ENCODE measurements around the gene ST7. TPM values are rescaled to one million over a fixed set of nuclear protein-coding genes. Genes with fewer than 3 reads are reported as not detected.

Gene ST7
- total and polyA plus RNA-seq, 2 of the 8 experiments (the other 6 are each of a cell fraction or from before 2014, with no cell fraction given) = 16.3 to 18.0 TPM

DNA sequence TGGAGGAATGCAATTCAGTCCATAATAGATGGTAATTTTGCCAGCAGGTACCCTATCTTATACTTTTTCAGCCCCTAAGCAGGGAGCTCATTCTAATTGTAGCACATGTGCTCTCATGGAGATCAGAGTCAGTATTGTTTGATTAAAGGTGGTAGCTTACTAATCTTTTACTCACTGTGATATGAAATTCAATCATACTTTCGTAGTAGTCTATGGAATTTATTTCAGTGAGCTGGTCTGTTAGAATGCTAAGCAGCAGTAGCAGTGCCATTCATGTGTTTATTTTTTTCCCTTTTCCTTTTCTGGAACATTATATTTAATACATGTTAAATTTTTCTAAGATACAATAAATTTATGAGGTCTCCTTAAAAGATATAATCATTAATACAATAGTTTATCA, 109.0 kb downstream of the ST7 start:
- Histone ChIP-seq H4K20me1 (replicated peaks in 1 of 2; ENCODE audit: control insufficient read depth in 1 of 2, insufficient read depth in 2 of 2, low read length in 2 of 2) (no peaks in the 10 kb centered on the region), H2BK5ac (ENCODE audit: low read depth, low read length) (no peak overlapping the region), H2BK120ac (replicated peaks; ENCODE audit: low read depth, low read length) (no peak overlapping the region), H2BK15ac (ENCODE audit: low read length) (no peak overlapping the region), H3K9me3 (ENCODE audit: insufficient read depth in 2 of 2, low read depth in 1 of 2, low read length in 1 of 2) (no peaks in the 10 kb centered on the region), H3K79me1 (ENCODE audit: low read depth, low read length) (no peaks in the 10 kb centered on the region), H4K5ac (ENCODE audit: insufficient read length, low read depth, low read length) (no peak overlapping the region), H3K79me2 (ENCODE audit: control insufficient read depth in 1 of 2, insufficient read depth in 2 of 2, low read length in 2 of 2) (no peaks in the 10 kb centered on the region; a peak in 1 of 4 replicates), H3K18ac (ENCODE audit: extremely low read depth, low read length) (no peak overlapping the region), H4K8ac (ENCODE audit: extremely low read depth, insufficient read depth, low read length) (no peak overlapping the region), H4K91ac (replicated peaks; ENCODE audit: insufficient read length, low read length) (no peak overlapping the region), H3K27me3 (replicated peaks in 1 of 4; ENCODE audit: control insufficient read depth in 3 of 4, extremely low read depth in 1 of 4, insufficient read depth in 3 of 4, low read length in 3 of 4) (no peaks in the 10 kb centered on the region), H2AK5ac (ENCODE audit: low read depth, low read length) (no peak overlapping the region), H3K27ac (ENCODE audit: low read depth, low read length) (no peak overlapping the region), H3K23me2 (ENCODE audit: low read depth, low read length) (no peaks in the 10 kb centered on the region; the same call in 1 of the 2 replicates), H3K4ac (replicated peaks; ENCODE audit: insufficient read length, low read depth, low read length) (no peak overlapping the region), H3K4me1 (replicated peaks in 1 of 4; ENCODE audit: control insufficient read depth in 3 of 4, insufficient read depth in 4 of 4, low read length in 3 of 4) (peaks cover 0 to 5% (median 2%) of the 10 kb centered on the region in 4 experiments; a peak in 2 of 7 replicates), H3K56ac (replicated peaks; ENCODE audit: insufficient read length, low read depth, low read length) (no peak overlapping the region), H3K9ac (replicated peaks in 1 of 4; ENCODE audit: extremely low read depth in 1 of 4, low read depth in 3 of 4, low read length in 3 of 4) (no peak overlapping the region), H3K23ac (ENCODE audit: insufficient read length) (no peak overlapping the region), H2AFZ (ENCODE audit: low read length) (no peak overlapping the region), H2BK20ac (ENCODE audit: low read length) (no peak overlapping the region), H3K4me3 (ENCODE audit: extremely low read depth in 1 of 4, insufficient read depth in 2 of 4, low read depth in 3 of 4, low read length in 4 of 4) (no peak overlapping the region), H3K4me2 (ENCODE audit: insufficient read depth in 1 of 2, low read depth in 2 of 2, low read length in 2 of 2) (no peak overlapping the region), H3K36me3 (ENCODE audit: control insufficient read depth in 2 of 4, insufficient read depth in 4 of 4, low read length in 3 of 4) (no peaks in the 10 kb centered on the region), H2BK12ac (ENCODE audit: low read depth, low read length) (no peak overlapping the region), H3K14ac (ENCODE audit: insufficient read length) (no peak overlapping the region)
- ChIA-PET CTCF (ENCODE audit: partially characterized antibody) (no interaction called here), POLR2A (ENCODE audit: partially characterized antibody) (no interaction called here)
- FAIRE-seq (no peak), DNase-seq (ENCODE audit: low read depth in 1 of 2, low spot score in 2 of 2) (no peak)
- WGBS, 2 experiments (ENCODE audit: extremely low coverage in 1 of 2, insufficient coverage in 1 of 2, insufficient read length in 1 of 2, insufficient replicate concordance in 2 of 2, low coverage in 1 of 2, low lambda C conversion rate in 2 of 2, missing lambda C conversion rate in 1 of 2) = 85% methylated on average over 1 of the region's 1 CpG; no CpG with 5 or more reads in 1 of the 2 experiments
- TF ChIP-seq BRCA1 (IDR thresholded peaks at IDR 0.05; ENCODE audit: low read depth, low read length) (no peak), GABPA (IDR thresholded peaks at IDR 0.05; ENCODE audit: borderline replicate concordance, insufficient read depth, low read length) (no peak), EZH2 (IDR thresholded peaks at IDR 0.05; ENCODE audit: low read depth, low read length, severe bottlenecking) (no peak), RNF2 (IDR thresholded peaks at IDR 0.05; ENCODE audit: borderline replicate concordance, low read depth, low read length, missing control alignments, poor library complexity, severe bottlenecking) (no peak), NRF1 (IDR thresholded peaks at IDR 0.05; ENCODE audit: low read depth, low read length) (no peak), TAF7 (optimal IDR thresholded peaks at IDR 0.05; ENCODE audit: borderline replicate concordance, low read depth, low read length) (no peak), CTBP2 (IDR thresholded peaks at IDR 0.05; ENCODE audit: borderline replicate concordance, insufficient read depth, insufficient read length, low read length) (no peak), KDM1A (IDR thresholded peaks at IDR 0.05; ENCODE audit: borderline replicate concordance, low read length) (no peak), ZNF274 (IDR thresholded peaks at IDR 0.05; ENCODE audit: borderline replicate concordance, extremely low read depth, low read length) (no peak)

All from H1 (cell line).